Measurements from ENCODE around the gene TXNL4A. TPM values are rescaled to one million over a fixed set of nuclear protein-coding genes. Genes with fewer than 3 reads are reported as not detected.
A peak's percentile ranks its signal among the peaks of the same experiment; 100 is the strongest.
"Not testable (repeated sequence)": the region's sequence is repeated elsewhere in the genome, so short reads cannot be mapped to it uniquely, and the experiment has no call there.

Gene TXNL4A
- total RNA-seq, 1 donor from 2014 or later: 76.7 TPM

DNA sequence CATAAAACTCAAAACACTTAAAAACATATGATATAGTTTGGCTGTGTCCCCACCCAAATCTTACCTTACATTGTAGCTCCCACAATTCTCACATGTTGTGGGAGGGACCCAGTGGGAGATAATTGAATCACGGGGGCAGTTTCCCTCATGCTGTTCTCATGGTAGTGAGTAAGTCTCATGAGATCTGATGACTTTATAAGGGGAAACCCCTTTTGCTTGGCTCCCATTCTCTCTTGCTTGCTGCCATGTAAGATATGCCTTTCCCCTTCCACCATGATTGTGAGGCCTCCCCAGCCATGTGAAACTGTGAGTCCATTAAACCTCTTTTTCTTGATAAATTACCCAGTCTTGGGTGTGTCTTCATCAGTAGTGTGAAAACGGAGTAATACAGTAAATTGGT is 11.3 kb upstream of the TXNL4A start:
- not testable (repeated sequence) for DNase-seq (ENCODE audit: low spot score)

- no peak for DNase-seq (ENCODE audit: low spot score)
Measured at GRCh38 chr18:79991494-79991893, 3.1 kb upstream of the TXNL4A start.

GRCh38 chr18:79989195-79989497 is 783 bp upstream of the TXNL4A start:
- DNase-seq (ENCODE audit: low spot score): no peak

GRCh38 chr18:79988071-79988450 is 302 bp downstream of the TXNL4A start:
- DNase-seq (ENCODE audit: low spot score): peak; percentile 38

- DNase-seq (ENCODE audit: low spot score): no peak
Measured at GRCh38 chr18:79987566-79987965, 797 bp downstream of the TXNL4A start.

GRCh38 chr18:79986726-79987125 is 1.6 kb downstream of the TXNL4A start:
- no peak for DNase-seq (ENCODE audit: low spot score)

- no peak for DNase-seq (ENCODE audit: low spot score)
Measured at GRCh38 chr18:79985172-79985571, 3.2 kb downstream of the TXNL4A start.

GRCh38 chr18:79983793-79984192 is 4.6 kb downstream of the TXNL4A start:
- no peak for DNase-seq (ENCODE audit: low spot score)

DNA sequence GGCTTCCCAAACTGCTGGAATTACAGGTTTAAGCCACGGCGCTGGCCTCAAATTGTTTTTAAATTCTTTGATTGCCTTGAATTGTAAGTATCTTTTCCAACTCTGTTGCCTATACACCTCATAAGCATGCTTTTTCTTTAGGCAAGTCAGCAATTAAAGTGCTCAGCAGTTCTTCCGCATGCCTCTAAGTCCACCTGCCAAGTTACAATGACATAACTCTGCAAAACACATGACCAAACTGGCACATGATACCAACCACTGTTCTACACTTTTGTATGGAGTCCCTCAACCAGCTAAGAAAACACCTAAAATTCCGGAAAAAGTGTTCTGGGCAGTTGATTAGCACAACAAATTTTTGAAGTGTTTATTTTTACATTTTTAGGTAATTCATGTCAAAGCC is 5.1 kb downstream of the TXNL4A start:
- DNase-seq (ENCODE audit: low spot score): no peak

- no peak for DNase-seq (ENCODE audit: low spot score)
Measured at GRCh38 chr18:79982736-79983135, 5.6 kb downstream of the TXNL4A start.

- DNase-seq (ENCODE audit: low spot score): no peak
Measured at GRCh38 chr18:79980585-79980984, 7.8 kb downstream of the TXNL4A start.

DNA sequence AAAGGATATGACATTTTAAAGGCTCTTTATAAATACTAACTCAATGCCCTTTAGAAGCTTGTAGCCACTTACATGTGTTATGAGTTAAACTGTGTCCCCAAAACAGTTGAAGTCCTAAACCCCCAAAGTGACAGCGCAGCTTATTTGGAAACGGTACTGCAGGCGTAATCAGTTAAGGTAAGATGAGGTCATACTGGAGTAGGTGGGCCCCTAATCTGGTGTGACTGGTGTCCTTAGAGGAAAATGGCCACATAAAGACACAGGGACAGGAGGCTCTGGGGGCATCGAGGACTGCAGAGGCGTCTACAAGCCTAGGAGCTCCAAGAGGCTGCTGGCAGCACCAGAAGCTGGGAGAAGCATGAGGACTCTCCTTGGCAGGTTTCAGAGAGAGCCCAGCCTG is 8.5 kb downstream of the TXNL4A start:
- no peak for DNase-seq (ENCODE audit: low spot score)

DNA sequence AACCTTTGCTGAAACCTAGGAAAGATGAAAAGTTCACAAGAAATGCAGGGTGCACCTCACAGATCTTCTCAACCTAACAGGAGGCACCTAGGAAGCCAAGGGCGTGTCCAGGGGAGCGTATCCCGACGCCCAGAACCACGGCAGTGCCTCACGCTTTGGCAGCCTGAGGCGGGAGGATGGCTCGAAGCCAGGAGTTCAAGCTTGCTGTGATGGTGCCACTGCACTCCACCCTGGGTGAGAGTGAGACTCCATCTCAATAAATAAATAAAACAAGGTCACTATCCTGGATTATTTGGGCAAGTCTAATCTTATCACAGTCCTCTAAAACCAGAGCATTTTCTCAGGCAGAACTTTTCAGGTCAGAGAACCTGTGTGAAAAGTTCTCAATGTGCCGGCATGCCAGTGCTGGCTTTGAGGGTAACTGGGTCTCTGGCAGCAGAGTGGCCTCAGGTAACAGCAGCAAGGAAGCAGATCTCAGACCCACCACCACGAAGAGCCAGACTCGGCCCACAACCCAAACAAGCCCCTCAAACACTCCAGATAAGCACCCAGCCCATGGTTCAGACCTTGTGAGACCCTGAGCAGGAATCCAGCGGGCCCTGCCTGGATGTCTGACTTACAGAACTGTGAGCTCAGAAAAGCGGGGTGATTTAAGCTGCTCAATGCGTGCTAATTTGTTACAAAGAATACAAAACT is 12.2 kb downstream of the TXNL4A start:
- no peak for DNase-seq (ENCODE audit: low spot score)

GRCh38 chr18:79975043-79975442 is 13.3 kb downstream of the TXNL4A start:
- DNase-seq (ENCODE audit: low spot score): no peak

GRCh38 chr18:79974025-79974654 is 14.2 kb downstream of the TXNL4A start:
- no peak for DNase-seq (ENCODE audit: low spot score)

DNA sequence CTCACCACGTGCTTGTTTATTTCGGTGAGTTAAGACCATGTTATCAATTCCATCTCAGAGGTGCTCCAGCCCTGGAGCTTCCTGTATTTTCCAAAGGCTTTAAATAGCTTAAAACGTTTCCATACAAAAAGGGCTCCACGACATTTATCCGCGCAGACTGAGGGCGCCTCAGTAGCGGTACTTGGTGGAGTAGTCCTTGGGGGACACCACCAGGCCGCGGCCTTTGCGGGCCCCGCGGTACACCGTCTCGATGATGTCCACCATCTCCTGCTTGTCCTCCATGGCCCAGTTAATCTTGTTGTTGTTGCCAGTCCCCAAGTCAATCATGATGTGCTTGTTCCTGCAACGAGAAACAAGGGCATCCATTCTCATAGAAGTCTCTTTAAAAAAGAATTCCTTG is 14.8 kb downstream of the TXNL4A start:
- DNase-seq (ENCODE audit: low spot score): no peak

DNA sequence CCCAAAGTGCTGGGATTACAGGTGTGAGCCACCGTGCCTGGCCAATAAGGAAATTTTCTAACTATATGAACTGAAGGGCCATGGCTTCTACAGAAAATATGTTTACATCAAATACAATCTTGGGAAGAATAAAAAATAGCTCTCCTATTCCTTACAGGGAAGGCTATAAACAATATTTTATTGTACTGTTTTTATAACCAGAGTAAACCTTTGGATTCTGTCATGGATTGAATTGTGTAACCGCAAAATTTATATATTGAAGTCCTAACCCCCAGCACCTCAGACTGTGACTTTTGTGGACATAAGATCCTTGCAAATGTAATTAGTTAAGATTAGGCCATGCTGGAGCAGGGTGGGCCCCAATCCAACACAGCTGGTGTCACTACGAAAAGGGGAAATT is 15.6 kb downstream of the TXNL4A start:
- no peak for DNase-seq (ENCODE audit: low spot score)

GRCh38 chr18:79971986-79972385 is 16.4 kb downstream of the TXNL4A start:
- DNase-seq (ENCODE audit: low spot score): no peak

DNA sequence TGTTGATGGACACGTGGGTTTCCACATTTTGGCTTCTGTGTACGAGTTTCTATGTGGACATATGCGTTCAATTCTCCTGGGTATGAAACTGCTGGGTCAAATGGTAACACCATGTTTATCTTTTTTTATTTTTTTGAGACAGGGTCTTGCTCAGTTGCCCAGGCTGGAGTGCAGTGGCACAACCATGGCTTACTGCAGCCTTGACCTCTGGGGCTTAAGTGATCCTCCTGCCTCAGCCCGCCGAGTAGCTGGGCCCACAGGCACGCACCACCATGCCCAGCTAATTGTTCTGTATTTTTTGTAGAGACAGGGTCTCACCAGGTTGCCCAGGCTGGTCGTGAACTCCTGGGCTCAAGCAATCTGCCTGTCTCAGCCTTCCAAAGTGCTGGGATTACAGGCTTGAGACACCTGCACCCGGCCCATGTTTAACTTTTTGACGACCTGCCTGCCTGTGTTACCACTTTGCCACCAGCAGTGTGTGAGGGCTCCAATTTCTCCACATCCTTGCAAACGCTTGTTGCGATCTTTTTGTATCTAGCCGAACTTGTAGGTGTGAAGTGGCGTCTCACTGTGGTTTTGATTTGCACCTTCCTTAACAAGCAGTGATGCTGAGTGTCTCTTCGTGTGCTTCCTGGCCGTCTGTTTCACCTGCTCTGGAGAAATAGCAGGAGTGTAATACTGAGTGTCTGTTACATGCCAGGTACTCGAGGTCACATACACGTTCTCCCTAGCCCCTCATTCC is 17.0 kb downstream of the TXNL4A start:
- no peak for DNase-seq (ENCODE audit: low spot score)

DNA sequence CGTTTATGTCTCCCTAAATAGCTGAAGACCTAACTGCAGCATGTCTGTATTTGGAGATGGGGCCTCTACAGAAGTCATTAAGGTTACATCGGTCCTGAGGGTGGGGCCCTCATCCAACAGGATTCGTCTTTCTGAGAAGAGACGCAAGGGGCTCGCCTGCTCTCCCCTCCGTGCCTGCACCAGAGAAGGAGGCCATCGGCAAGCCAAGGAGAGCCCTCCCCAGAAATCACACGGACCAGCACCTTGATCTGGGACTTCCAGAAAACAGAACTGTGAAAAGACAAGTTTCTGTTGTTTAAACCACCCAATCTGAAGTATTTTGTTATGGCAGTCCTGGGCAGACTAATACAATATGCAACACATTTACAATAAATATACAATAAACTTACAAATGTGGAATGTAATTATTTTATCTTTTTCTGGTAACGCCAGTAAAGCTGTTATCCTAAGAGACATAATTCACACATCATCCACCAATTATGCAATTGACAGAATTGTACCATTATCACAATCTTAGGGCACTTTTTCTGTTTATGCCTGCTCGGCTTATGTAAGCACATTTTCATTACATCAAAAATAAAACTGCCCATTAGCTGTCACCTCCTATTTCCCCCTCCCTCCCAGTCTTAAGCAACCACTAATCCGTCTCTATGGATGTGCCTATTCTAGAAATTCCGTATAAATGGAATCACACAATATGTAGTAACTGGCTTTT is 17.8 kb downstream of the TXNL4A start:
- no peak for DNase-seq (ENCODE audit: low spot score)

- no peak for DNase-seq (ENCODE audit: low spot score)
Measured at GRCh38 chr18:79965119-79965902, 23.1 kb downstream of the TXNL4A start.

Data from mucosa of gallbladder (tissue), 1 donor.